SK-N-SH treated with all-trans-retinoic acid at 6 μM for 48 hours (cell line): ENCODE results near the gene BCKDHA.

Experiments
- ATAC-seq: fragments of 200-7000 bp; cut with Tn5 transposase; 3 replicates; pipeline ENCODE4 v1.9.1; 2020; ENCODE audit warnings: mild to moderate bottlenecking, moderate library complexity
- ARNTL ChIP-seq: fragments of 450-650 bp; formaldehyde crosslinking; IDR thresholded peaks from 2 replicates; pipeline ENCODE4 v1.5.0; 2020; ENCODE audit warnings: low read depth, mild to moderate bottlenecking, moderate library complexity, borderline replicate concordance
- BACH2 ChIP-seq: fragments of 250-450 bp; sonication (Bioruptor Pico); IDR thresholded peaks from 2 replicates; pipeline ENCODE4 v1.9.0; 2021; ENCODE audit warnings: mild to moderate bottlenecking, borderline replicate concordance
- CSDC2 ChIP-seq: fragments of 250-450 bp; sonication (Bioruptor Pico); IDR thresholded peaks from 2 replicates; pipeline ENCODE4 v1.5.0; 2020; ENCODE audit warnings: mild to moderate bottlenecking, moderate library complexity
- CSRNP3 ChIP-seq: fragments of 250-450 bp; sonication (Bioruptor Pico); IDR thresholded peaks from 2 replicates; pipeline ENCODE4 v1.5.1; 2021; ENCODE audit warnings: mild to moderate bottlenecking, moderate library complexity
- ESRRG ChIP-seq: fragments of 250-450 bp; sonication (Bioruptor Pico); IDR thresholded peaks from 2 replicates; pipeline ENCODE4 v1.6.1; 2021; ENCODE audit warnings: mild to moderate bottlenecking
- GLIS3 ChIP-seq: fragments of 250-450 bp; sonication (Bioruptor Pico); IDR thresholded peaks from 2 replicates; pipeline ENCODE4 v1.5.0; 2020; ENCODE audit warnings: mild to moderate bottlenecking, moderate library complexity
- ISL1 ChIP-seq: fragments of 250-450 bp; sonication (Bioruptor Pico); IDR thresholded peaks from 2 replicates; pipeline ENCODE4 v2.1.2; 2022; ENCODE audit warnings: mild to moderate bottlenecking, moderate library complexity
- OSR1 ChIP-seq: fragments of 250-450 bp; sonication (Bioruptor Pico); IDR thresholded peaks from 2 replicates; pipeline ENCODE4 v1.8.0; 2022; ENCODE audit warnings: moderate library complexity, mild to moderate bottlenecking, inconsistent platforms
- PATZ1 ChIP-seq: fragments of 250-450 bp; sonication (Bioruptor Pico); IDR thresholded peaks from 2 replicates; pipeline ENCODE4 v1.8.0; 2020; ENCODE audit warnings: mild to moderate bottlenecking, moderate library complexity, borderline replicate concordance
- POU6F1 ChIP-seq: fragments of 250-450 bp; sonication (Bioruptor Pico); IDR thresholded peaks from 2 replicates; pipeline ENCODE4 v1.8.0; 2021; ENCODE audit warnings: low read depth, mild to moderate bottlenecking, moderate library complexity, borderline replicate concordance
- PPARA ChIP-seq: fragments of 250-450 bp; sonication (Bioruptor Pico); IDR thresholded peaks from 2 replicates; pipeline ENCODE4 v1.5.0; 2020; ENCODE audit warnings: mild to moderate bottlenecking, borderline replicate concordance
- RARB ChIP-seq: fragments of 250-450 bp; sonication (Bioruptor Pico); IDR thresholded peaks from 2 replicates; pipeline ENCODE4 v1.8.0; 2021; ENCODE audit warnings: mild to moderate bottlenecking, moderate library complexity
- SNAI2 ChIP-seq: fragments of 250-450 bp; sonication (Bioruptor Pico); IDR thresholded peaks from 2 replicates; pipeline ENCODE4 v1.5.0; 2020; ENCODE audit warnings: mild to moderate bottlenecking, moderate library complexity
- TCF4 ChIP-seq: fragments of 250-450 bp; sonication (Bioruptor Pico); IDR thresholded peaks from 2 replicates; pipeline ENCODE4 v1.8.0; 2021; ENCODE audit warnings: mild to moderate bottlenecking, moderate library complexity, borderline replicate concordance
- TOX ChIP-seq: fragments of 250-450 bp; sonication (Bioruptor Pico); IDR thresholded peaks from 2 replicates; pipeline ENCODE4 v1.8.0; 2021; ENCODE audit warnings: mild to moderate bottlenecking, moderate library complexity, borderline replicate concordance
- ZC3H10 ChIP-seq: fragments of 250-450 bp; sonication (Bioruptor Pico); IDR thresholded peaks from 2 replicates; pipeline ENCODE4 v1.5.1; 2021; ENCODE audit warnings: mild to moderate bottlenecking, moderate library complexity
- ZFP3 ChIP-seq: fragments of 250-450 bp; sonication (Bioruptor Pico); IDR thresholded peaks from 2 replicates; pipeline ENCODE4 v1.5.0; 2020; ENCODE audit warnings: mild to moderate bottlenecking, moderate library complexity
- ZFP30 ChIP-seq: fragments of 450-650 bp; formaldehyde crosslinking; IDR thresholded peaks from 2 replicates; pipeline ENCODE4 v1.5.0; 2022; ENCODE audit warnings: mild to moderate bottlenecking, moderate library complexity
- ZNF565 ChIP-seq: fragments of 450-650 bp; formaldehyde crosslinking; conservative IDR thresholded peaks from 2 replicates; pipeline ENCODE4 v1.5.0; 2020; ENCODE audit warnings: low read depth, mild to moderate bottlenecking, moderate library complexity
- ZNF70 ChIP-seq: fragments of 450-650 bp; formaldehyde crosslinking; IDR thresholded peaks from 2 replicates; pipeline ENCODE4 v1.5.0; 2020; ENCODE audit warnings: mild to moderate bottlenecking, moderate library complexity
- ZNF8 ChIP-seq: fragments of 450-650 bp; formaldehyde crosslinking; IDR thresholded peaks from 2 replicates; pipeline ENCODE4 v1.5.0; 2020; ENCODE audit warnings: mild to moderate bottlenecking, moderate library complexity

Gene BCKDHA

GRCh38 chr19:41422456-41422855 lies 24.8 kb downstream of the BCKDHA start:
- ATAC-seq, result no peak
- TF ChIP-seq GLIS3 (no peak), PPARA (CRISPR knock-in tag) (no peak), ZNF565 (no peak), ZFP30 (CRISPR knock-in tag) (no peak)

- no peak for ATAC-seq
- TF ChIP-seq TOX (CRISPR knock-in tag) (no peak), TCF4 (no peak), CSRNP3 (CRISPR knock-in tag) (no peak), SNAI2 (CRISPR knock-in tag) (no peak), ARNTL (CRISPR knock-in tag) (no peak), CSDC2 (CRISPR knock-in tag) (no peak), ZFP3 (CRISPR knock-in tag) (no peak), RARB (no peak), ZFP30 (CRISPR knock-in tag) (no peak), PPARA (CRISPR knock-in tag) (no peak), ZNF70 (no peak), BACH2 (no peak), ZNF565 (no peak), ESRRG (CRISPR knock-in tag) (no peak), ZC3H10 (no peak), ZNF8 (CRISPR knock-in tag) (no peak), POU6F1 (no peak), OSR1 (CRISPR knock-in tag) (no peak)
These were observed 25.3 kb downstream of the BCKDHA start for GRCh38 chr19:41422955-41423354.

- ATAC-seq, result no peak
These were observed 26.9 kb downstream of the BCKDHA start for GRCh38 chr19:41424335-41425173.

GRCh38 chr19:41425174-41426115 lies 27.8 kb downstream of the BCKDHA start:
- TF ChIP-seq ISL1 (CRISPR knock-in tag) (no peak), POU6F1 (no peak), ZNF70 (no peak), BACH2 (no peak)
- no peak for ATAC-seq

More at GRCh38 chr19:41424335-41425173, 26.9 kb downstream of the BCKDHA start:
- TF ChIP-seq ZFP30 (CRISPR knock-in tag) (no peak), PPARA (CRISPR knock-in tag) (no peak)

GRCh38 chr19:41426116-41426841 lies 28.7 kb downstream of the BCKDHA start:
- TF ChIP-seq ISL1 (CRISPR knock-in tag) (no peak), OSR1 (CRISPR knock-in tag) (no peak), ESRRG (CRISPR knock-in tag) (no peak), SNAI2 (CRISPR knock-in tag) (no peak), ZNF565 (no peak), GLIS3 (no peak), ARNTL (CRISPR knock-in tag) (no peak), PPARA (CRISPR knock-in tag) (no peak), ZFP3 (CRISPR knock-in tag) (no peak), ZNF8 (CRISPR knock-in tag) (no peak), PATZ1 (CRISPR knock-in tag) (no peak), CSRNP3 (CRISPR knock-in tag) (no peak), TOX (CRISPR knock-in tag) (no peak), ZC3H10 (no peak)
- no peak for ATAC-seq
